GM11168 (cell line): ENCODE measurements around the gene C14orf93.

Experiments
- in situ Hi-C: fragments of 300-500 bp; cut with MboI; formaldehyde crosslinking; loops from one replicate; pipeline ENCODE4 v1.12.0; 2022; ENCODE audit warnings: low sequenced_read_pairs; ENCODE audit not compliant: unreplicated experiment

C14orf93 gene

DNA sequence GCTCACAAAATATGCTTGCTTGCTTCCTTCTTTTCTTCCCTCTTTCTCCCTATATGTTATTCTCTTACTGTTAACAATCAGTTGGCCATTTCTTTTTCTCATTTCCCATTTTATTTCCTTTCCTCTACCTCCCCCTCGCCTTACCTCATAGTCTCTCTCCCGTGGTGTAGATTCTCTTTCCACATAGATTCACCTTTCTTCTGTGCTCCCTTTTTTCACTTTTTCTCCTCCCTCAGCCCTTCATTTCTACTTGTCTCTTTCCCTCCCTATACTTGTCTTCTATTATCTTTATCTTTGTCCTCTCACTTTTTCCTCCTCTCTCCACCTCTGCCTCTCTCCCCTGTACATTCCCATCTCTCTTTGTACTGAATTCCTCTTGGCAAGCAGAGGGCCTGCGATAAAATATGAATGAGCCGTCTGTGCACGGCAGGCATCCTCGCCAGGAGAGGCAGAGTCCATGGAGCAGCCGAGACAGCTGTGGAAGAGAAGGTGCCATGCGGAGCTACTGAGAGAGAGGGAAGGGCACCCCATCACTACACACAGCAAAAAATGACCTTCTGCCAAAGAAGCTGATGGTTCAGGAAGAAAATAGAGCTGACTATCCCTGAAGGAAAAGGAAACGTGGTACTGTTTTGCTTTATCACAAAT is 12.1 kb downstream of the C14orf93 start:
- in situ Hi-C loops = no loop called here

- in situ Hi-C loops = no loop called here
These were observed 12.9 kb downstream of the C14orf93 start for GRCh38 chr14:22996768-22997654.

- in situ Hi-C loops = no loop called here
These were observed 13.9 kb downstream of the C14orf93 start for GRCh38 chr14:22995889-22996625.

- in situ Hi-C loops = loop anchor here (5.0 kb wide), 1 partner anchor 72 kb away; no protein-coding TSS in a partner anchor
These were observed 15.1 kb downstream of the C14orf93 start for GRCh38 chr14:22994762-22995275.

GRCh38 chr14:22993517-22993916 is 16.4 kb downstream of the C14orf93 start:
- in situ Hi-C loops = loop anchor here (5.0 kb wide), 1 partner anchor 74 kb away; no protein-coding TSS in a partner anchor

- in situ Hi-C loops = loop anchor here (5.0 kb wide), 1 partner anchor 75 kb away; no protein-coding TSS in a partner anchor
These were observed 18.1 kb downstream of the C14orf93 start for GRCh38 chr14:22991852-22992251.

- in situ Hi-C loops = loop anchor here (10.0 kb wide), 1 partner anchor 592 kb away; no protein-coding TSS in a partner anchor
These were observed 22.7 kb downstream of the C14orf93 start for GRCh38 chr14:22987291-22987690.

GRCh38 chr14:22986508-22987054 is 23.4 kb downstream of the C14orf93 start:
- in situ Hi-C loops = loop anchor here (10.0 kb wide), 1 partner anchor 592 kb away; no protein-coding TSS in a partner anchor

GRCh38 chr14:22985894-22986507 is 23.9 kb downstream of the C14orf93 start:
- in situ Hi-C loops = loop anchor here (10.0 kb wide), 1 partner anchor 591 kb away; no protein-coding TSS in a partner anchor

DNA sequence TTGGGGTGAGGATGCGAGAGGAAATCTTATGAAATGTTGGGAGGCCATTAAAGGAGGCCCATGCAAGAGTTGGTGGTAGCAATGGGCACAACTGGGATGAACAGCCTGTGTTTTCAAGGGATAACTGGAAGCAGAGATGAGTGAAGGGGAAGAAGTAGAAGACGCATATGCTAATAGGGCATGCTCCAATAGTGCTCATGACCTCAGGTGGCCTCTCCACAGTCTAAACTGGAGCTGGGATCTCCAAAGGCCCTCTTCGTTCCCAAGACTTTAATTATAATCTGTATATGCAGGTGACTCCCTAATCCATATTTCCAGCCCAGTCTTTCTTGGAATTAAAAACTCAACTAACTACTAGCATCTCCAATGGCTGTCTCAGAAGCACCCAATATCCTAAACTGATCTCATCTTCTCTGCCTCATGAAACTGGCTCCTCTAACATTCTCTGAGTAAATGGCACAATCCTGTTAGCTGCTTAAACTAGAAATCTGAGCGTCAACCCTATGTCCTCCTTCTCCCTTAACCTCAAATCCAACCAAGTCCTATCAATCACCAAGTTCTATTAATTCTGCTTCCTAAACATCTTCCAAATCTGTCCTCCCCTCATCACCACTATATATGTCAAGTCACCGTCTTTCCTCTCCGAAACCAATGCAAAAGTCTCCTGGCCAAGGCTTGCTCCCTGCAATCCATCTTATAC is 24.8 kb downstream of the C14orf93 start:
- in situ Hi-C loops = loop anchor here (10.0 kb wide), 1 partner anchor 590 kb away; no protein-coding TSS in a partner anchor

GRCh38 chr14:22982477-22983245 is 27.3 kb downstream of the C14orf93 start, which contains the start of gene AJUBA:
Gene AJUBA (minus strand): TSS chr14:22982551. CDS start chr14:22982266, 285 bp downstream.
- in situ Hi-C loops = loop anchor here (10.0 kb wide), 1 partner anchor 588 kb away; no protein-coding TSS in a partner anchor

- in situ Hi-C loops = loop anchor here (10.0 kb wide), 1 partner anchor 587 kb away; no protein-coding TSS in a partner anchor
These were observed 28.0 kb downstream of the C14orf93 start for GRCh38 chr14:22981876-22982476.

- in situ Hi-C loops = loop anchor here (10.0 kb wide), 1 partner anchor 586 kb away; no protein-coding TSS in a partner anchor
These were observed 28.7 kb downstream of the C14orf93 start for GRCh38 chr14:22981090-22981875.

GRCh38 chr14:22980672-22981089 is 29.3 kb downstream of the C14orf93 start:
- in situ Hi-C loops = loop anchor here (10.0 kb wide), 1 partner anchor 586 kb away; no protein-coding TSS in a partner anchor

DNA sequence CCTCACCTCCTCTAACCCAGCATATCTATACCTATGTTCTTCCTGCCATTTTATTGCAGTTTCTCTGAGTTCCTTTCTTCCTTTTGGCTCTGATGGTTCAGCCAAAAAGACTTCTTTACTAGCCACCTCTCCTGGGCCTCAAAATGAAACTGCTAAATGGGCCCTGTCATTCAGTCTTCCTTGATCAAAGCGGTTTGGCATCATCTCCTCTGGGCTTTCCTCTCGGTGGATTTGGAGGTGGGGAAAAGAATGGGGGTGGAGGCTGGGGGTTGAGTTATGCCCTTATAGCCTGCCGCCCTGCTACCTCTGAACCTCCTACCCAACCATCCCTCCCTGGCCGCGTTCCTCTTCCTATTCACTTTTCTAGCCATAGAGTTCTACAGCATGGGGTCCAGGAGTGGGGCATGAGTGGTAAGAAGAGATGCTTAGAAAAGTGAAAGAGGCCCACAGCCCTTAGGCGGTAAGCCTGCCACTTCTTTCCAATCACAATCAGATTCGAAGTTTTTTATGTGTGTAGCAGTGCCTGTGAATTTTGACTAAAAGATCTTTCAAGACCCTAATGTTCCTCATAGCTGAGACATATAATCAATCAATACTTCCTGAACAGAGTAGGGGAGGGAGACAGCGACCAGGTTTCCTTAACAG is 30.1 kb downstream of the C14orf93 start:
- in situ Hi-C loops = loop anchor here (10.0 kb wide), 1 partner anchor 585 kb away; no protein-coding TSS in a partner anchor
